Left renal cortex interstitium (tissue), 4 donors: ENCODE measurements around the gene OCEL1. TPM values are rescaled to one million over a fixed set of nuclear protein-coding genes. Genes with fewer than 3 reads are reported as not detected.

Experiments
- DNase-seq, 4 donors: peaks; one replicate each; pipeline ENCODE4 v3.0.0-alpha.2; 2013; ENCODE audit warnings: low read depth in 4 of 4, low spot score in 2 of 4, missing footprints in 1 of 4
- polyA plus RNA-seq, 4 donors: library from polyadenylated mRNA; unstranded; fragments of 120-200 nt; gene quantifications; one replicate each; pipeline ENCODE4 v1.2.1, GENCODE V29; 2013; ENCODE audit not compliant: insufficient read length in 4 of 4

OCEL1 gene
- polyA plus RNA-seq, 4 donors: 18.6 to 25.7 (median 23.2) TPM

DNA sequence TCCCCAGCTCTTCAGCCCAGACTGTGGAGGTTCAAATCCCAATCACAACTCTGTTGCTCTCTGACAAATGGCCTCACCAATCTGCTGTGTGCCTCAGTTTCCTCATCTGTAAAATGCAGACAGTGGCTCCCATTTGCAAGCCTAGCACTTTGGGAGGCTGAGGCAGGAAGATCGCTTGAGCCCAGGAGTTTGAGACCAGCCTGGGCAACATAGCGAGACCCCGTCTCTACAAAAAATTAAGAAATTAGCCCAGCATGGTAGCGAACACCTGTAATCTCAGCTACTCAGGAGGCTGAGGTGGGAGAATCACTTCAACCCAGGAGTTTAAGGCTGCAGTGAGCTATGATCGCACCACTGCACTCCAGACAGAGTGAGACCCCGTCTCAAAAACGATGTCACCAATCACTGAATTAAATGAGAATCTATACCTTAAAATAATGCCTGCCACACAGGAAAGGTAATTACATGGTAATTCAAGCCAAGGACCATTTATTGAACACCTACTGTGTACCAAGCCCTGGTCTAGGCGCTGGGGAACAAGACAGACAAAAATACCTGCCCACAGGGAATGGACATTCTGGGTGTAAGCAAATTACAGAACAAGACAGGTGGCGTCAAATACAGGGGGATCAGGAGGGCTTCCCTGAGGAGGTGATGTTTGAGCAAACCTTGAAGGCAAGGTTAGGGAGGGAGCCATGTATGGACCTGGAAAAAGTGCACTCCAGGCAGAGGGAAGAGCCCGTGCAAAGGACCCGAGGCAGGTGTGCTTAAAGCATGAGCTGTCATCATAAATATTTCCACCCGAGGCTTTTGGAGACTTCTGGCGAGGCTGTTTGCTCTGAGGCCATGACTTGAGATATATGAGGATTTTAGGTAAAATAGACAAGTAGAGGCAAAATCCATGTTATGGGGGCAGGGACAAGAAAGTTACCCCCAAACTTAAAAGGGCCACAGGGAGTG, 12.0 kb downstream of the OCEL1 start:
- DNase-seq: no peak

DNA sequence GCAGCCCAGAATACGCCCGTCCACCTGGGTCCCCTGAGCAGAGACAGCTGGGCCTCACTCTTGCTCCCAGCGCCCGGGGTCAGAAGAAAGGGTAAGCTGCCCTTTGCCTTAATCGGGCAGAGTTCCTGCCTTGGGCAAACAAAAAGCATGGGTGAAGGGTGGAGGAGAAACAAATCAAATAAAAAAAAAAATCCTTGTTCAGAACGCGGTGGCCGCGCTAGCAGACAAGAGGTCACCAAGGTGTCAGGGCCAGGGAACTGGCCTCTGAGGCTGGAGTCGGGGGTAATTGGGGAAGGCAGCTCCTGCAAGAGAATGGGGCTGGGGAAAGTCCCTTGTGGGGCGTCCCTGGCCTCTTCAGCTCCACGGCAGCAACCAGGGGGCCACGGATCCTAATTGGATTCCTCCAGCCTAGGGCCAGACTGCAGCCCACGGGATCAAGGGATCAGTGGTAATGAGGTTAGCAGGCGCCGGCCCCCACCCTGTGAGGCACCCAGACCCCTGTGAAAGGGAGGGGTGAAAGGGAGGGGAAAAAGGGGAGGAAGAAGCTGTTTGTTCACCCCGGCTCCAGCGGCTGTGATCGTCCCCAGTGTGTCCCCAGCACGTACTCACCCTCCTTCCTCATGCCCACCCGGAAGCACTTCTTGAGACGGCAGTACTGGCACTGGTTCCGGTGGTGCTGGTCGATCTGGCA, 14.2 kb downstream of the OCEL1 start:
- no peak for DNase-seq

DNA sequence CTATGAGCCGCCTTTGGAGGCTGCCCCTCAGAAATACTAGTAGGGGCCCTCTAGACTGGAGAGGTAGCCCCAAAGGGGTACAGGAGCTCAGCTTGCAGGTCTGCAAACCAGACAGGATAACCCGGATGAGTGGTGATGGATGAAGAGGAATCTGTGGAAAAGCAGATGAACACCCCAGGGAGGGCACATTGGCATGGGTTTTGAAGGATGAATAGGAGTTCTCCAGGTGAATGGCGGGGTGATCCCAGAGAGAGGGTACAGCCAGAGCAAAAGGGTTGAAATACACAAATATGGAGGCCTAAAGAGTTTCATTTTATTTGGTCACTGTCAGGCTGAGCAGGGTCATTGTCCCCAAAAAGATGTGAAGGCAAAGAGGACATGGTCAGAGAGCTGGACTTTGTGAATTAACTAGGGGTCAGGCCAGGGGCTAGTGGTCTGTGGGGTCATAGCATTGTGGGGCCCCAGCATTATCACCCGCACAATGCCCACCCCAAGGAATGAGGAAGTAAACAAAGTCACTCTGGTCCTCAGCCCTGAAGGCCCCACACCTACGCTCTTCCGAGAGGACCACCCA, 14.9 kb downstream of the OCEL1 start:
- no peak for DNase-seq

DNA sequence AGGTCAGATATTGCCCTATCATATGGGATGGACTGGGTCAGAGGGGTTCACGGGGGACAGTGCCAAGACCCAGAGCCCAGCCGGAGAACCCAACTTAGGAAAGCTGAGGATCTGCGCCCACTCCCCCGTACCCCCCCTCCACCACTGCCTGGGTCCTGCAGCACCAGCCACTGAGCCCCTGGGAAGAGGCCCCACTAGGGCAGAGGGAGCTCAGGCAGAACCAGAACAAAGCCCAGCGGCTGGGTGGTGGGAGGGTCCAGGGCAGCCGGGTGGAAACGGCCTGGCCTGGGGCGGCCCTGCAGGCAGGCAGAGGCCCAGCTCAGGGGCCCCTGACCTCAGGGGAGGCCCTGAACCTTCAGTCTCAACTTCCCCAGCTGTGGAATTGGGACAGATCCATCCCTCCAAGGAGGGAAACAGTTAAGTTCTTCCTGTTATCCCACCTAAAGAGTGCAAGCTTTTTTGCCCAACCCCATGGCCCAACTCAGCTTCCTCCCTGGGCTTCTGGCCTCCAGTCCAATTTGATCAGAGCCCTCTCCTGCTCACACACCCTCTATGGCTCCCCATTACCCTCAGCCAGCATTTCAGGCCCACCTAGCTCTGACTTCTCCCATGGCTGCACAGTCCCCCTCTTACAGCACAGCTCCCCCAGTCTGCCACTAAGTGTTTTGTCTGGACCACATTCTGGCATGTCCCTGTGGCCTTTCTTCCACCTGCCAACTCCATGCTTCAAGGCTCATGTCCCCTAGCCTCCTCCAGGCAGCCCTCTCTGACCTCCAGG, 16.6 kb downstream of the OCEL1 start:
- DNase-seq: no peak

DNA sequence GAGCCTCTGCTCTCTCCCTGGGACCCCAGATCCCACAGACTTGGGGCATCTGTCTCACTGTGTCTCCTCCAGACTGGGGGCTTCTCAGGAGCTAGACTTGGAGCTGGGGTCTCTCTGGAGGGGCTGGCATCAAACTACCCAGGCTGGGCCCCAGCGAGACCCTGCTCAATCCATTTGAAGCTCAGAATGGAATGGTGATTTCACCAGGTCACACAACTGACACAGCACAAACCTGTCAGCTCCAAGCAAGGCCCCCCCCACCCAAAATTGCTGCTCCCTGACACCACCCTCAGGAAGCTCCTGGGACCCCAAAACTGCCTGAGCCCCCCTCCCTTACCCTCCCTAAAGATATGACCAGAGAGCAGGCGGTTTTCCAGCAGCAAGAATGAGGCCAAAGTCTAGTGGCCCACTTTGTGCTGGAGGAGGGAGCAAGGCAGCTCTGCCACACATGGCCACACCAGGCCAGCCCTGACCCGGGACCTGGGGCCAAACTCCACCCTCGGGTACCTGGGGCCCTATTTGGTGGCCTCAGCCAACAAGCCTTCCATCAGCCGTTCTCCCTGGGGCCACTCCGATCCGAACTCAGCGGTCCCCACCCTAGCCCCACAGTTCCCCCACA, 17.3 kb downstream of the OCEL1 start:
- no peak for DNase-seq

DNA sequence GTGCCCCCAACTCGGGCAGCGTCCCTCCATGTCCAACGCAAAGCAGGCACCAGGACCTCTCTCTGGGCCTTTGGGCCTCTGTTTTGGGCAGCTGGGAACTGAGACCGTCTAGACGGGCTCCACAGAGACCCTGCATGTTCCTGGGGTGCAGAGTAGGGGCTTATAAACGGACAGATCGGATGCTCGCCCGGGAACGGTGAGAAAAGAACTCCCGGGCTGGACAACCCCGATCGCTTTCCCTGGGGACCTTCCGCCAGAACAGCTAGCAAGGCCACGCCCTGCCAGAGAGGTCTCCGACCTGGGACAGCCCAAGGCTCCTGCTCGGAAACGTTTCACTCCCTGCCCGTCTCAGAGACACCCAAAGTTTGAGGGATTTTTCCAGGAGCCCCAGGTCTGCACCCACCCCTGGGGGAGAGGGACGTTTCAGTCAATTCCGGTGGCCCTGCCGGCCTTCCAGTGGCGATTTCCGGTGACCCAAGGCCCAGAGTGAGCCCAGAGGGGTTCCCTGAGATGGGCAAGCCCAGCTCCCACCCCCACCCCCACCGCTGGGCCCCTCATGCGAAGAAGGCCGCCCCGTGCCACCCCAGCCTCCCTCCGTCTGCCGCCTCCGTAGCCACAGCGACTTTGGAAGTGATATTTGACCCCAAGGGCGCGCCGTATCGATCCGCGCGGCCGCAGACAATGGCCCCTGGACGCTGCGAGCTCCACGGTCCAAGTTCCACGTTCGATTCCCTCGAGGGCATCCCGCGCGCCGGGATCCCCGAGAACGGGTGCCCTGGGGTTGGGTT, 18.0 kb downstream of the OCEL1 start:
- DNase-seq: no peak

DNA sequence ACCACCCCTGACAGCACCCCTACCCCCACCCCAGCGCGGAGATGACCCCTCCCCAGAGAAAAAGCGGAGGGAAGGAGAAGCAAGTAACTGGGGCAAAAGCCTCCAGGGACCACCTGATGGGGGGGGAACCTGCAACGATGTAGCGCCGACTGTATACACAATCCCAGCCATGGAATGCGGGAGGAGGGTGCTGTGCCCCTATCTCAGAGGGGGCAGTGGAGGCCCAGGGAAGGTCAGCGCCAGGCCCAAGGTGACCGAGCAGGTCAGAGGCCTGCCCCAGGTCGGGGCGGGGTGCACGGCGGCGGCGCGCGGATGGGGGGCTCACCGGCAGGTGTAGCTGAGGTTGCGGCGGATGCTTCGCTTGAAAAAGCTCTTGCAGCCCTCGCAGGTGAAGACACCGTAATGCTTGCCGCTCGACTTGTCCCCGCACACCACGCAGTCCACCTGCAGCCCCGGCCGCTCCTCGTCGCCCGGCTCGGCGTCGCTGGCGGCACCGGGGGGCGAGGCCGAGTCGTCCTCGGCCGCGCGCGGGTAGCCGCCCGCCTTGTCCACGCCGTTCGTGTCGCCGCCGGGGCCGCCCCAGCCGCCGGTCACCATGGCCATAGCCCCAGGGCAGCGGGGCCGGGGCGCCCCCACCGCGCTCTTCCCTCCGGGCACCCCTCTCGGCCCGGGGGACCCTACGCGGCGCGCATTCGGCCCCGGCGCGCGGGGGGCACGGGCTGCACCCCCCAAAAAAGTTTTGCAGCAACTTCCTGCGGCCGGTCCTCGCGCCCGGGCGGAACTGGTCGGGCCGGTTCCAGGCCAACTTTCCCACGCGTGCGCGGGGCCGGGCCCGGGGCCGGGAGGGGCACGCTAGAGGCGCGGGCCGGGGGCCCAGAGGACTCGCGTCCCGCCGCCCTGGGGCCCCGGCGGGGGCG, 18.9 kb downstream of the OCEL1 start:
- DNase-seq: no peak

DNA sequence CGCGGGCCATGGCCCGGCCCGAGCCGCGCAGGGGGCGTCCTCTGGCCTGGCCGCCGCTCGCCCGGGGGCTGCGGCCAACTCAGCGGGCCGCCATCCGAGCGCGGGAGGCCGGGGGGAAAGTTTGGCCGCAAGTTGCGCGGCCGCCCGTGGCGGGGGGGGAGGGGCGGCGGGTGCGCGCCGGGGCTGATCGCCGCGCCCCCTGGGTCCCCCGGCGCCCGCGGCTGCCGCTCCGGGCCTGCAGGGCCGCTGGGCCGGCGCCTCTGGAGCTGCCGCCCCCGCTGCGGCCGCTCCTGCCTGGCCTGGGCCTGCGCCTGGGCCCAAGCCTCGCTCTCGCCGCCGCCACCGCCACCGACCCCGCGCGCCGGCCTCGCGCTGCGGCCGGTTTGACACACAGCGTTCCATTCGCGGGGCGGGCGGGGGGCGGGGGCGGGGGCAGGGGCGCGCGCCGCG, 19.5 kb downstream of the OCEL1 start, which contains the start of gene NR2F6:
NR2F6 (minus strand) TSS at position 385 of the 450 bp plus-strand sequence. CDS start 699 bp downstream, outside the sequence.
- DNase-seq: no peak

DNA sequence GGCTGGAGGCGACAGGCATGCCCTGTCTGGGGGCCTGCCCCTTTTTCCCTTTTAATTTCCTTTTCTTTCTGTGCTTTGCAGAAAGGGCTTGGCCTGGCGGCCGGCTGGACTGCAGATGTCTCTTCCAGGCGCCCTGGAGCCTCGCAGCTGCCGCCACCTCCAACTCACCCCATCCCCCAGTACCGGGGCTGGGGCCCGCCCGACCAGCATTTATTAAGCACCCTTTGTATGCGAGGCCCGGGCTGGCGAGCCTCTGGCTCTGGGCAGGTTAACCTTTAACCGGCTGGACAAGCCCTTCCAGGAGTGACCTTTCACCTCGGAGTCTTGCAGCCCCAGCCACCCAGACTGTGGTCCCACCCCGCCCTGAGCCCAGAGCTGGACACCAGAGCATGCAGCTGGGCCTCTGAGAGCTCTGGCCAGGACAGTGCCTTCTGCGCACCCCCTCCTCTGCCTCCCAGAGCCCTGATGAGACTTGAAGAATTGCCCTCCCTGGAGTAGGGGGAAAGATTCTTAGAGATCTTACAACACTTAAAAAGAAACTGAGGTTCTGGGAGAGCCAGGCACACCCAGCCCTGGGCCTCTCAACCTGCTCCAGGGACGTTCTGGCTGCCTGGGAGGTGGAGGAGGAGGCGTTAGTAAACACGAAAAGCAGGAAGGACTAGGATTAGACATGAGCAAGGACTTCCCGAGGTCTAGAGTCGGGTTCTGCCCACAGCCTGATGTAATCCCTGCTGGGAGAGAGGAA, 20.8 kb downstream of the OCEL1 start:
- DNase-seq: no peak

DNA sequence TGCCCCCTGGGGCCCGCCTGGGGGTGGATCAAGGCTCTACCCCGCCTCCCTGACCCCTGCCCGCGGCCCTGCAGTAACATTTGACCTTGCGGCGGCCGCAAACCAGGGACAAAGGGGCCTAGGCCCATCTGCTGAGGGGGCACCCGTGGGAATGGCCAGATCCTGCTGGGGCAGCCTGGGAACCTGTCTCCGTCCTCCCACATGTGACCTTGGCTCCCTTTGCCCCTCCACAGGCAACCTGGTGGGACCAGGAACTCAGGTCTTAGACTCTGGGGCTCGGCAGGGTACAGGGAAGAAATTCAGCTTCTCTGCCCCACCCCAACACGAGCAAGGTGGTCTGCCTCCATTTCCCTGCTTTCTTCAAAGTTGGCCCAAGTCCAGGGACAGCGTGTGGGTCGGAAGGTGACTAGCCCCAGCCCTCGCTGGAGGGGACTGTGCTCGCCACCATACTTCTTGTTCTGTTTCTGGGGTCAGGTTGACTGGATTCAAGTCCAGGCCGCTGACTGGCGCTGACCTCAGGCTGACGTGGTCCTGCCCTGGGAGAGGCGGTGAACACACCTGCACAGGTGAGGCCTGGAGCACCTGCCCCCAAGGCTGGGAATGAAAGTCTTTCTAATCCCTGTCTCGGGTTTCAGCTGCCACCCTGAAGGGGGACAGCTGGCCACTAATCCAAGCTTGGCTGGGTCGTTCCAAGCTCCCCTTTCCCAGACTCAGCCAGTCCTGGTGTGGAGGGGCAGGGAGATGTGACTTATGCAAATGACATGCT, 22.2 kb downstream of the OCEL1 start:
- no peak for DNase-seq

DNA sequence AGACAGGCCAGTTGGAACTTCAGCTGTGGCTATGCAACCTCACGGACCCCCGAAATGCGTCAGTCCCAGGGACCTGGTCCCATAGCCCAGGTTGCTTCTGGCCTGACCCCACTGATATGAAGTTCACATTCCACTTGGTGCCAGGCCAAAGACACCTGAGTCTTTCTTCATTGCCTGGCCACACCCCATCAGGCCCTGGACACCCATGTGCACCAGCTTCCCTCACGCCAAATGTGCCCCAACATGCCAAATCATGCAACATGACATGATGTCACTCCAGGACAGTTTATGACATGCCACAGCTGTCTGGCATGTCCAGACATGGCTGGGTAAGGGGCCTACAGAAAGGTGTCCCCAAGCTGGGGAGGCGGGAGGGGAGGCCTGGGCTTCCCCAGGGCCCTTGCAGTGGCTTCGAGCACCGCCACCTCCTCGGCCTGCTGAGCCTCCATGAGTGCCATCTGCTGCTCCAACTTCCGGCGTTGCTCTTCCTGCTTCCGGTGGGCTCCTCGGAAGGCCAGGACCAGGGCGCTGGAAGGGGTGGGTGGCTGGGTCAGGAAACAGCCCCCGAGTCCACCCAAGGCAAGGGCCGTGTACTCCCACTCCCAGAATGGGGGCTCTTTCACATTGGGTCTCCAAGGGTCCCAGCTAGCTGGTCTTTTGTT, 24.0 kb downstream of the OCEL1 start:
- DNase-seq: no peak

DNA sequence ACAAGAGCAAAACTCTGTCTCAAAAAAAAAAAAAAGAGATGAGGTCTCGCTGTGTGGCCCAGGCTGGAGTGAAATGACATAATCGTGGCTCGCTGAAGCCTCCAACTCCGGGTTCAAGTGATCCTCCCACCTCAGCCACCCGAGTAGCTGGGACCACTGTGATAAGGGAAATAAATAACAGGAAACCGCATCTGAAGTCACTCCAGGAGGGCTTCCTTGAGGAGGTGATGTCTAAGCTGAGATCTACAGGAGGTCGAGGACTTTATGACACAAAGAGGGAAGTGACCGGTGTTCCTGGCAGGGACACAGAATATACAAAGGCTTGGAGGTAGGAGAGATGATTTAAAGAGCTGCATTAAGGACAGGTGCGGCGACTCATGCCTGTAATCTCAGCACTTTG, 28.6 kb downstream of the OCEL1 start:
- no peak for DNase-seq

DNA sequence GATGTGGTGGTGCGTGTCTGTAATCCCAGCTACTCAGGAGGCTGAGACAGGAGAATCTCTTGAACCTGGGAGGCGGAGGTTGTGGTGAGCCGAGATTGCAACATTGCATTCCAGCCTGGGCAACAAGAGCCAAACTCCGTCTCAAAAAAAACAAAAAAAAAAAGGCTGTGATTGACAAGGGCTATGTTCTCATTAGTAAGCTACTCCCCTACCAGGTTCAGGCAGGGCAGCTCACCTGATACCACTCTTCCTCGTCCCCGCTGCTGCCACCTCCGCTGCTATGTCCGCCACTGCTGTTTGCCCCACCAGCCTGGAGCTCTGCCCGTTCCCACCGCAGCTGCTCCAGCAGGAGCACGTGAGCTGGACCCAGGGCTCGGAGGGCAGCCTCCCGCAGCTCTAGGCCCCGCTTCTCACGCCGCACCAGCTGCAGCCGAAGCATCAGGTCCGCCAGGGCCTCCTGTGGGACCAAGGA, 29.2 kb downstream of the OCEL1 start:
- no peak for DNase-seq

DNA sequence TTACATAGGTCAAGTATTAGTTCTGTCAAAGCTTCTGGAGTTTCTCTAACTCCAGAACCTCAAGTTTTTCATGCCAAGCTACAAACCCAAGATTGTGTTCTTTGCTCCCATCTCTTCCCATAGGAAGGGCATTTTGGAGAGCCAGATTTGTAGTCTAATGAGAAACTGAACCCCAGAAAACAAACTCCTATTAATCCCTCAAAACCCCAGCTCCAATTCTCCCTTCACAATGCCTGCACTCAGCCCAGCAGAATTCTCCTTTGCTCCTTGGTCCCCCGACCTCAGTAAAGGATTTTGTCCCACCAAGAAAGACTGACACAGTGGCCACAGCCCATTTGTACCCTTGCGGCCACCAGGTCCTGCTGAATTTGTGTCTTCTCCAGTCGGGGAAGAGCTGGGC, 30.1 kb downstream of the OCEL1 start:
- no peak for DNase-seq

DNA sequence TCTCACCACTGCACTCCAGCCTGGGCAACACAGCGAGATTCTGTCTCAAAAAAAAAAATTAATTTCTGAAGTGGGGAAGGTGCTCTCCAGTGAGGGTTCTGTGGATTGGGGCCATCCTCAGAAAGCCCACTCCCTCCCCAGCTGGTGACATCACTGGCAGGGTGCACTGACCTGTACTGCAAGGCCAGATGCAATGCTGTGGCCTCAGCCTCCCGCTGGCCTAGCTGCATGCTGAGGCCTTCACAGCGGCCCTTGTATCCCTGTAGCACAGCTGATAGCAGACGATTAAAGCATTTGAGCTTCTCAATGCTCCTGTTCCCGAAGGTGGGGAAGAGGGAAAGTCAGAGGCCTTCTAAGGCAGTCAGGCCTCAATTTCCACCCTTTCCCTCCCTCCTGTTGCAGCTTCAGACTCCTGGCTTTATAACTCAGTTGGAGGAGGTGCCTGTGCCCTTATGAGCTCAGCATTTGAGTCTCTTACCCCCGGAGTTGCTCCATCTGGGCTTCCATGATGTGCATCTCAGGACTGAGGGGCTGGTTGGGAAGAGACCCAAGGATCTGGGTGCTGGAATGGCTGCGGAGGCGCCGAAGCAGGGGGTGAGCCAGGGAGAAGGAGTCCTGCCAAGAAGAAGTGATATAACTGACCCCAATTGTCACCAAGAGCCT, 33.2 kb downstream of the OCEL1 start:
- no peak for DNase-seq

DNA sequence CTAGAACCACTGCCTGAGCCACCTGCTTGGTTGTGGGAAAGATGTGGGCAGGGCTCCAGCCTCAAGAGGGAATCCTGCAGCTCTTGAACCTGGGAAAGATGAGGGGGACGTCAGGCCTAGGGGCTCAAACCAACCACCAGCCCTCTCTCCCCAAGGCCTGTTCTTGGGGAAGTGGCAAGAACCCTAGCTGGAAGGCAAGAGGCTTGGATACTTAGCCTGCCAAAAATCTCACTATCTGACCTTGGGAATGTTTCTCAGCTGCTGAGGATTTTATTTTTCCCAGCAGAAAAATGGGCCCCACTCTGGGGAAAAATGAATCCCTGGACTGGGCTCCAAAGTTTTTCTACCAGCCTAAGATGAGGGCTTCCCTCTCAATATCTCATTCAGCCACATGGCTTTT, 33.9 kb downstream of the OCEL1 start:
- DNase-seq: no peak
